Measurements from ENCODE around the gene IFNA14.
"Not testable (repeated sequence)": the region's sequence is repeated elsewhere in the genome, so short reads cannot be mapped to it uniquely, and the experiment has no call there.

Gene IFNA14

GRCh38 chr9:21239911-21240310 lies at the start of gene IFNA14:
IFNA14 (minus strand) TSS chr9:21240005; CDS start chr9:21239935, 70 bp downstream.
- DNase-seq: no peak

- DNase-seq: no peak
These were observed 47.5 kb upstream of the IFNA14 start for GRCh38 chr9:21287280-21287679.

- DNase-seq: no peak
These were observed 46.9 kb upstream of the IFNA14 start for GRCh38 chr9:21286659-21287058.

GRCh38 chr9:21286099-21286498 lies 46.3 kb upstream of the IFNA14 start:
- no peak for DNase-seq

- no peak for DNase-seq
These were observed 41.5 kb upstream of the IFNA14 start for GRCh38 chr9:21281275-21281674.

GRCh38 chr9:21268347-21268657 lies 28.5 kb upstream of the IFNA14 start:
- no peak for DNase-seq

- DNase-seq: no peak
These were observed 27.9 kb upstream of the IFNA14 start for GRCh38 chr9:21267485-21268346.

GRCh38 chr9:21266733-21267484 lies 27.1 kb upstream of the IFNA14 start:
- no peak for DNase-seq

GRCh38 chr9:21265421-21266189 lies 25.8 kb upstream of the IFNA14 start:
- no peak for DNase-seq

GRCh38 chr9:21255538-21256212 lies 15.9 kb upstream of the IFNA14 start:
- DNase-seq: no peak

GRCh38 chr9:21252721-21253547 lies 13.1 kb upstream of the IFNA14 start:
- DNase-seq: no peak

- DNase-seq: no peak
These were observed 11.8 kb upstream of the IFNA14 start for GRCh38 chr9:21251638-21252037.

GRCh38 chr9:21251190-21251589 lies 11.4 kb upstream of the IFNA14 start:
- DNase-seq: no peak

GRCh38 chr9:21244836-21245235 lies 5.0 kb upstream of the IFNA14 start:
- DNase-seq: no peak

- not testable (repeated sequence) for DNase-seq
These were observed 3.5 kb downstream of the IFNA14 start for GRCh38 chr9:21236360-21236714.

- DNase-seq: peak; percentile 13
These were observed 4.1 kb downstream of the IFNA14 start for GRCh38 chr9:21235468-21236359.

- no peak for DNase-seq
These were observed 5.6 kb downstream of the IFNA14 start for GRCh38 chr9:21234153-21234687.

GRCh38 chr9:21233258-21233657 lies 6.5 kb downstream of the IFNA14 start:
- no peak for DNase-seq

- no peak for DNase-seq
These were observed 11.7 kb downstream of the IFNA14 start, which contains the start of gene IFNA17 for GRCh38 chr9:21228122-21228521. IFNA17 (minus strand) TSS chr9:21228222; CDS start chr9:21228173, 49 bp downstream.

- DNase-seq: not testable (repeated sequence)
These were observed 22.6 kb downstream of the IFNA14 start, which contains the start of gene IFNA16 for GRCh38 chr9:21217211-21217610. IFNA16 (minus strand) TSS chr9:21217311; CDS start chr9:21217305, 6 bp downstream.
